HepG2 (cell line): ENCODE measurements around the gene STOM. TPM values are rescaled to one million over a fixed set of nuclear protein-coding genes. Genes with fewer than 3 reads are reported as not detected.

Source experiments
- CREB3 ChIP-seq: sonication (generic); formaldehyde crosslinking; IDR thresholded peaks from 2 replicates; pipeline ENCODE4 v1.5.0; 2020; ENCODE audit warnings: missing genetic modification reagents
- ELF1 ChIP-seq: sonication (generic); formaldehyde crosslinking; IDR thresholded peaks from 2 replicates; pipeline ENCODE4 v1.4.0; 2020; ENCODE audit warnings: missing genetic modification reagents
- FIP1L1 ChIP-seq: fragments of 200-400 bp; formaldehyde crosslinking; IDR thresholded peaks from 2 replicates; pipeline ENCODE4 v1.6.1; 2018; ENCODE audit warnings: low read depth, mild to moderate bottlenecking, low read length, moderate library complexity, borderline replicate concordance; ENCODE audit not compliant: insufficient read depth
- GTF2F1 ChIP-seq: fragments of 150-350 bp; IDR thresholded peaks from 2 replicates; pipeline ENCODE4 v1.6.1; 2014; ENCODE audit warnings: low read length
- HNRNPLL ChIP-seq: fragments of 200-400 bp; formaldehyde crosslinking; IDR thresholded peaks from 2 replicates; pipeline ENCODE4 v1.6.1; 2017; ENCODE audit warnings: mild to moderate bottlenecking, low read depth, low read length; ENCODE audit not compliant: poor library complexity, severe bottlenecking
- IKZF4 ChIP-seq: sonication (generic); formaldehyde crosslinking; IDR thresholded peaks from 2 replicates; pipeline ENCODE4 v1.5.1; 2020; ENCODE audit warnings: borderline replicate concordance, mild to moderate bottlenecking, low read depth, missing genetic modification reagents; ENCODE audit errors: not compliant biosample characterization
- JUNB ChIP-seq: sonication (generic); formaldehyde crosslinking; IDR thresholded peaks from 2 replicates; pipeline ENCODE4 v1.8.0; 2022; ENCODE audit warnings: missing genetic modification reagents, mild to moderate bottlenecking, borderline replicate concordance
- NKX3-1 ChIP-seq: sonication (generic); formaldehyde crosslinking; IDR thresholded peaks from 2 replicates; pipeline ENCODE4 v1.5.0; 2020; ENCODE audit warnings: missing genetic modification reagents
- NRL ChIP-seq: sonication (generic); formaldehyde crosslinking; IDR thresholded peaks from 2 replicates; pipeline ENCODE4 v1.5.0; 2020; ENCODE audit warnings: missing genetic modification reagents, mild to moderate bottlenecking, moderate library complexity, borderline replicate concordance
- RFXAP ChIP-seq: sonication (generic); formaldehyde crosslinking; IDR thresholded peaks from 2 replicates; pipeline ENCODE4 v1.4.0; 2020; ENCODE audit warnings: missing genetic modification reagents, borderline replicate concordance
- SIX1 ChIP-seq: sonication (generic); formaldehyde crosslinking; IDR thresholded peaks from 2 replicates; pipeline ENCODE4 v1.4.0; 2020; ENCODE audit warnings: missing genetic modification reagents, borderline replicate concordance
- ZBED4 ChIP-seq: sonication (generic); formaldehyde crosslinking; IDR thresholded peaks from 2 replicates; pipeline ENCODE4 v1.4.0; 2020; ENCODE audit warnings: missing genetic modification reagents, borderline replicate concordance
- ZBTB43 ChIP-seq: sonication (generic); formaldehyde crosslinking; conservative IDR thresholded peaks from 2 replicates; pipeline ENCODE4 v1.4.0; 2020; ENCODE audit warnings: missing genetic modification reagents
- ZMYM3 ChIP-seq: sonication (generic); formaldehyde crosslinking; IDR thresholded peaks from 2 replicates; pipeline ENCODE4 v1.5.1; 2020; ENCODE audit warnings: mild to moderate bottlenecking, missing genetic modification reagents
- ZNF264 ChIP-seq: sonication (generic); formaldehyde crosslinking; IDR thresholded peaks from 2 replicates; pipeline ENCODE4 v1.4.0; 2020; ENCODE audit warnings: missing genetic modification reagents
- ZNF703 ChIP-seq: sonication (generic); formaldehyde crosslinking; IDR thresholded peaks from 2 replicates; pipeline ENCODE4 v1.5.1; 2020; ENCODE audit warnings: missing genetic modification reagents, mild to moderate bottlenecking, moderate library complexity, borderline replicate concordance
- ZNF710 ChIP-seq: sonication (generic); formaldehyde crosslinking; IDR thresholded peaks from 2 replicates; pipeline ENCODE4 v1.5.0; 2020; ENCODE audit warnings: mild to moderate bottlenecking, missing genetic modification reagents, borderline replicate concordance
- ZNF749 ChIP-seq: sonication (generic); formaldehyde crosslinking; IDR thresholded peaks from 2 replicates; pipeline ENCODE4 v1.8.0; 2022; ENCODE audit warnings: mild to moderate bottlenecking, missing genetic modification reagents, moderate library complexity, borderline replicate concordance
- ZNF75D ChIP-seq: sonication (generic); formaldehyde crosslinking; IDR thresholded peaks from 2 replicates; pipeline ENCODE4 v1.8.1; 2023; ENCODE audit warnings: missing genetic modification reagents, mild to moderate bottlenecking, borderline replicate concordance
- ZNF879 ChIP-seq: sonication (generic); formaldehyde crosslinking; IDR thresholded peaks from 2 replicates; pipeline ENCODE4 v1.8.1; 2023; ENCODE audit warnings: missing genetic modification reagents
- polyA plus RNA-seq, 8 experiments: library from polyadenylated mRNA; depleted of rRNA in 3 of 8; stranded (reverse) in 7 of 8; unstranded in 1 of 8; fragments of >200 nt; fragmentation: Illumina TruSeq in 4 of 8; extraction: Trizol in 4 of 8; gene quantifications; 2 replicates each; pipeline versions ENCODE4 v1.2.1 to v1.2.3, GENCODE V29; 2011 to 2016; ENCODE audit warnings: low read depth in 4 of 8, missing spikeins in 1 of 8, mixed read lengths in 1 of 8; ENCODE audit not compliant: insufficient read depth in 1 of 8
- total RNA-seq, 5 experiments: library from RNA; depleted of rRNA; stranded (reverse); fragments of >200 nt; fragmentation: Illumina TruSeq; extraction: Trizol; gene quantifications; 2 replicates each; pipeline ENCODE4 v1.2.3, GENCODE V29; 2016; ENCODE audit warnings: low read depth in 1 of 5

STOM gene
- total and polyA plus RNA-seq, 2 of the 13 experiments (the other 11 are each of a cell fraction or from before 2014, with no cell fraction given) = 43.6 to 165 TPM

- TF ChIP-seq CREB3 = no peak
- 0 out of 2 replicates have a peak, but pooled peaks have one; percentile 64 for TF ChIP-seq NKX3-1 (CRISPR knock-in tag)
- peak; percentile 99 for TF ChIP-seq ZNF264
- TF ChIP-seq SIX1 (CRISPR knock-in tag) = no peak
- no peak for TF ChIP-seq IKZF4 (CRISPR knock-in tag)
- no peak for TF ChIP-seq GTF2F1
- TF ChIP-seq RFXAP (CRISPR knock-in tag) = 0 out of 2 replicates have a peak, but pooled peaks have one; percentile 34
- TF ChIP-seq ZBED4 (CRISPR knock-in tag) = peak; percentile 58; the same call in 1 of the 2 replicates
- TF ChIP-seq NRL = 0 out of 2 replicates have a peak, but pooled peaks have one; percentile 40
- TF ChIP-seq ZBTB43 (CRISPR knock-in tag) = no peak; the same call in 1 of the 2 replicates
- TF ChIP-seq ZNF879 (CRISPR knock-in tag) = no peak
- peak; percentile 45; the same call in 1 of the 2 replicates for TF ChIP-seq ZNF710 (CRISPR knock-in tag)
- TF ChIP-seq JUNB (CRISPR knock-in tag) = no peak
- TF ChIP-seq ZNF75D (CRISPR knock-in tag) = no peak
- TF ChIP-seq ZNF703 (CRISPR knock-in tag) = no peak
- TF ChIP-seq HNRNPLL = no peak
- peak; percentile 42 for TF ChIP-seq ELF1 (CRISPR knock-in tag)
- TF ChIP-seq ZNF749 (CRISPR knock-in tag) = no peak
- TF ChIP-seq ZMYM3 (CRISPR knock-in tag) = peak; percentile 95
- no peak for TF ChIP-seq FIP1L1
These were observed 73.6 kb downstream of the STOM start (continued) for GRCh38 chr9:121296213-121297127.
